LNCAP (cell line): ENCODE measurements around the gene ABCB9.

Source experiments
- TF ChIP-seq, protein P1 (sequence below): fragments of 450-650 bp; IDR thresholded peaks from 2 replicates; pipeline ENCODE4 v1.5.1; 2017; ENCODE audit warnings: mild to moderate bottlenecking

ABCB9 gene

DNA sequence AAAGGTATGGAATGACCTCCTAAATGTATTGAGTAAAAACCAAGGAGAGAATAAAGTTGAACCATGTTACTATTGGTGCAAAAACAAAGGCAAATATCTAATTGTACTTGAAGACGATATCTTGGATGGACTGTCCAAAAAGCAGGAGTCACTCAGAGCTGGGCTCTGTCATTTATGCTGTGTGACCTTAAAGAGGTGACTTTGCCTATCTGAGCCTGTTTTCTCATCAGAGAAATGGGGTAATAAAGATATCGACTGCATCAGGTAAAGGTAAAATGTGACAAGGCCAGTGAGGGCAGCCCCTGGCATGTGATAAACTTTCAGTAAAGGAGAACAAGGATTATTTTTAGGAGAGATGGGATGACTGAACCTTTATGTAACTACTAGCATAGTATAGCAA, 1.8 kb upstream of the ABCB9 start:
- TF ChIP-seq, protein P1, sequence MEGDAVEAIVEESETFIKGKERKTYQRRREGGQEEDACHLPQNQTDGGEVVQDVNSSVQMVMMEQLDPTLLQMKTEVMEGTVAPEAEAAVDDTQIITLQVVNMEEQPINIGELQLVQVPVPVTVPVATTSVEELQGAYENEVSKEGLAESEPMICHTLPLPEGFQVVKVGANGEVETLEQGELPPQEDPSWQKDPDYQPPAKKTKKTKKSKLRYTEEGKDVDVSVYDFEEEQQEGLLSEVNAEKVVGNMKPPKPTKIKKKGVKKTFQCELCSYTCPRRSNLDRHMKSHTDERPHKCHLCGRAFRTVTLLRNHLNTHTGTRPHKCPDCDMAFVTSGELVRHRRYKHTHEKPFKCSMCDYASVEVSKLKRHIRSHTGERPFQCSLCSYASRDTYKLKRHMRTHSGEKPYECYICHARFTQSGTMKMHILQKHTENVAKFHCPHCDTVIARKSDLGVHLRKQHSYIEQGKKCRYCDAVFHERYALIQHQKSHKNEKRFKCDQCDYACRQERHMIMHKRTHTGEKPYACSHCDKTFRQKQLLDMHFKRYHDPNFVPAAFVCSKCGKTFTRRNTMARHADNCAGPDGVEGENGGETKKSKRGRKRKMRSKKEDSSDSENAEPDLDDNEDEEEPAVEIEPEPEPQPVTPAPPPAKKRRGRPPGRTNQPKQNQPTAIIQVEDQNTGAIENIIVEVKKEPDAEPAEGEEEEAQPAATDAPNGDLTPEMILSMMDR = no peak

DNA sequence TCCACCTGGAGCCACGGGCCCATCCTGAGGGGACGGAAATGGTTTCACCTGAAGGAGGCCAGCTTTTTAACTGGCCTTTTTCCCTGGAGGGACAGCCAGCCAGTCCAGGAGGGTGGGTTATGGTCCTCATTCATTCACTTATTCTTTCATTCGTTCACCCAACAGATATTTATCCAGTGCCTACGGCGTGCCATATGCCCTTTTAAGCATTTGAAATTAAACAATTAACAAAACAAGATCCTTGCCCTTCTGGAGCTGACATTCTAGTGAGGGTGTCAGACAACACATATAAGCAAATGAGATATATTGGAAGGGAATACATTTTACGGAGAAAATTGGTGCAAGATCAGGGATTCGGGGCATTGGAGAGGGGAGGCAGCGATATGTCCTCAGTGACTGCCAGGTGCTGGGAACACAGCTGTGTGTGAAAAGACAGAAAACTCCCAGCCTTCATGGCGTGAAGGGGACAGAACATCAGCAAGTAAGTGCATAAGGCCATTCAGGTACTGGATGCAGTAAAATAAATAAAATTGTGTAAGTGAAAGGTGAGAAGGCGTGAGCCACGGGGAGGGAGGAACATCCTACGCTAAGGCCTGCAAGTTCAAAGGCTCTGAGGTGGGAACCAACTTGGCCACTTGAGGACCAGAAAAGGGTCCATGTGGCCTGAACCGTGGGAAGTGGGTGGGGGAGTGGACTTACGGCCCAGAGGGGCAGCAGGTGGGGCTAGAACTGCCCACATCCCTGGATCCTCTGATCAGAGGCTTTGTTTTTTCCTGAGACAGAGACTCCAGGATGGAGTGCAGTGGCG, 684 bp upstream of the ABCB9 start:
- TF ChIP-seq, protein P1 = no peak

DNA sequence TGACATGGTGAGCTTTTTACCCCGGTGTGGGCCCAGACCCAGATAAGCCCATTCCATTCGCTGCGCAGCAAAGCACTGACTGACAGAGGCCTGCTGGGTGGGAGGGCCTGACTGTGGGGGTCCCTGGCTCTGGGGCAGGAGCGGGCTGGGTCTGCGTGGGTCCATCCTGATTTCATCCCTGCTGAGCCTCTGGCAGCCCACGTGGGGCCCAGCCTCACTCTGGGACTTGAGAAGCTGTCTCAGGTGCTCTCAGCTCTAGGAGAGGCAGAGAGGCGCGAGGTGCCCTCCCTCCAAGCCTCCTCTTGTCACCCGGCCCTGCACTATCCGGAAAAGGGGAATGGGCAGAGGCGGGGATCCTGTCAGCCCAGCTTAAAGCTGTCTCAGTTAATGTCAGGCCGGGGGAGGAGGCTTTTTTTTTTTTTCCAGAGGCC, 927 bp downstream of the ABCB9 start:
- TF ChIP-seq, protein P1 = no peak

DNA sequence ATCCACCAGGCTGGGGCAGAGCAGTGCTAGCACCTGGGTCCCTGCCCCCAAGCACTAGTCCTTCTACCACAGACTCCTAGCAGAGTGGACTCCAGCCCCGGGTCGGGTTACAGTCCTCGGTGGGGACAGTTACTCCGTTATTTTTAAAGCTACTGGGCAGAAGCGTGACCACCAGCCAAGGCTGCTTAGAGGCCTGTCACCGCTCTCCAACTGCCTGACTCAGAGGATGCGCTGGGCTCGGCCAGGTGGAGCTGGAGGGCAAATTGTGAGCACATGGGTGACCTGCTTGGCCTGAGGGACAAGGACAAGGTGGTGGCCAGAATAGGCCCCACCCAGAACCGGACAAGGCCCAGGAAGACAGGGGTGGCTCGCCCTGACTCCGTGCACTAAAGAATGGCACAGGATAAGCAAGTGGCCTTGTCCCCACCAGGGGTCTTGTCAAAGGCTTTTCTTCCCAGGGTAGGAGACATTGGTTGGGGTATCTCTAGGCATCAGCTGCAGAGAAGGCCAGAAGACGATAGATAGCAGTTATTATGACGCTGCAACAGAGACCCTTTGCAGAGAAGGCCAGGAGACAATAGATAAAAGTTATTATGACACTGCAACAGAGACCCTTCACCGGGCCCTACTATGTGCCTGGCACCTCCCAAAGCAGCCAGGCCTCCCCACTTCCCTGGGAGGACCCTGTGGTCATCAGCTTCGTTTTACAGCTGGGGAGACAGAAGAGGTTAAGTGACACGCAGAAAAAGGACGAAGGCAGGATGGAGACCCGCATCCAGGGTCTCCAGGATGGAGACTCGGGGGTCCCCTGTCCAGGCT, 1.6 kb downstream of the ABCB9 start:
- TF ChIP-seq, protein P1 = no peak

DNA sequence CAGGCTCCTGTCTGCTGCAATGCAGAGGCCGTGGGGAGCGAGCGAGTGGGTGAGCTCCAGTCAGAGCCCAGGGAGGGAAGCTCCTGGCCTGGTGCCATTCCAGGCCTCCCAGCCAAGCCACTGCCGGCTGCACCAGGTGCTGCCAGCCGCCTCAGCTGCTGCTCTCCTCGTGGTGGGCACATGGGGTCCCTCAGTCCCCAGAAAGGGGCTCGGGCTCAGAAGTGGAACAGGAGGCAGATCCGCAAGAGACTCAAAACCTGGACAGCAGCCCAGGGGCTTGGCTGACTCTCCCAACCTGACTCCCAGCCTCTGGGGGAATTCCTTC, 2.4 kb downstream of the ABCB9 start:
- TF ChIP-seq, protein P1 = no peak

DNA sequence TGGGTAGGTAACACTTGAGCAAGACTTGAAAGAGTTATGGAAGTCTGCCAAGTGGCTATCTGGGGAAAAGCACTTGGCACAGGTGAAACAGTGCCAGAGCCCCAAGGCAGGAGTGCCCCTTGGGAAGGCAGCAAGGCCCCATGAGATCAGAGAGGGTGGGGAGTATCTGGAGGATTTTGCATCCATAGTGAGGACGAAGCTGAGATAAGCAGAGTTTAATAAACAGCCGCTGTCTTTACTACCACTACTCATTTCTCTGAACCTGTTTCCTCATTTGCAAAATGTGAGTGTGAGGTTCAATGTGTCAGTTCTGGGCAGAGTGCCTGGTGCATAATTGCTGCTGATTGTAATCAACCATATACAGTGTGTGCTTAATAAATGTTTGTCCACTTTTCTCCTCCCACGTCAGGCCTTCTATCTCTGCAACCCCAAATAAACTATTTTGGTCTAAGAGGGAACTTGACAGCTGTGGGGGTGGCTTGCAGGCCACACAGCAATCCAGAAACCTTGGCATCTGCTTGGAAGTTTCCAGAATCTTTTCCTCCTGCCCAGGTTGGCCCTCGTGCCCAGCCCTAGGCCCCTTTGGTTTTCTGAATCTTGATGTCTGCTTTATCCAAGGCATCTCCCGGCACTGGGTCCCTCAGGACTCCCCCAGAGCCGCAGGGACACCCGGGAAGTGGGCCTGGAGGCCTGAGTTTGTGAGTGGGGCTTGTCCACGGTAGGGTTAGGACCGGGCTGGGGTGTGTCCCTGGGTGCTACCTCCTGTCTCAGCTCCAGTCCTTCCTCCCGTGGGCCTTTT, 4.5 kb downstream of the ABCB9 start:
- TF ChIP-seq, protein P1 = no peak

DNA sequence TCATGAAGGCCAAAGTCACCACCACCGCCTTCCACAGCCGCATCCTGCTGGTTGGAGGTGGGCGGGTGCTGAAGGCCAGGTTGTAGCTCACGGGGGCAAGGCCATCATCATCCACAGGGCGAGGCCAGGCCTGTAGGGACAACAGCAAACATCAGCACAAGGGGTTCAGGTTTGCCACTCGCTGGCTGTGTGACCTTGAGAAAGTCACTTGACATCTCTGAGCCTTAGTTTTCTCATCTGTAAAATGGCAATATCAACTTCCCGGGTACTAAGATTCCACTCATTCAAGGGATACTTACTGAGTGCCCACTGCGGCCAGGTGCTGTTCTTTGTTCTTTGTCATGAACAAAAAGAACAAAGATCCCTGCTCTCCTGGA, 6.1 kb downstream of the ABCB9 start:
- TF ChIP-seq, protein P1 = no peak
